PC-3 (cell line): ENCODE results near the gene FRRS1L.

Source experiments
- CTCF ChIP-seq: fragments of 300-600 bp; sonication (generic); conservative IDR thresholded peaks from 2 replicates; pipeline ENCODE4 v1.5.1; 2017; ENCODE audit warnings: antibody characterized with exemption, low read depth, mild to moderate bottlenecking, low read length
- EZH2 ChIP-seq: fragments of 300-600 bp; sonication (generic); IDR thresholded peaks from one replicate; pipeline ENCODE4 v1.6.1; 2017; ENCODE audit warnings: antibody characterized with exemption, mild to moderate bottlenecking, low read length; ENCODE audit not compliant: unreplicated experiment
- EZH2phosphoT487 ChIP-seq: fragments of 300-600 bp; sonication (generic); IDR thresholded peaks from 2 replicates; pipeline ENCODE4 v1.6.1; 2018; ENCODE audit warnings: mild to moderate bottlenecking, antibody characterized with exemption, low read length, borderline replicate concordance

- no peak for TF ChIP-seq EZH2phosphoT487
- TF ChIP-seq CTCF = no peak
- TF ChIP-seq EZH2 = no peak
Observed at GRCh38 chr9:109167716-109168115, 667 bp upstream of the FRRS1L start.
